K562 (cell line): ENCODE measurements around the gene ZAP70. TPM values are rescaled to one million over a fixed set of nuclear protein-coding genes. Genes with fewer than 3 reads are reported as not detected.

Experiments used
- ATAC-seq: fragments of 200-7000 bp; cut with Tn5 transposase; 3 replicates; pipeline ENCODE4 v1.9.1; 2020; ENCODE audit warnings: moderate library complexity
- BruUV-seq: library from RNA; stranded (reverse); fragments of 400-500 nt; replicated peaks from 2 replicates; lab custom pipeline; 2021; lab: Mats Ljungman, UMichigan
- CTCF ChIA-PET: fragments of 300-600 bp; formaldehyde crosslinking; extraction: SDS; loops from one replicate; lab custom pipeline; 2021; ENCODE audit warnings: low intra/inter-chr PET ratio; lab: Yijun Ruan, JAX
- POLR2A ChIA-PET: fragments of 300-600, 350-650 bp; sonication (Branson Sonifier 250); formaldehyde crosslinking; extraction: SDS; loops from one replicate; lab custom pipeline; 2021; ENCODE audit warnings: antibody characterized with exemption, inconsistent platforms; lab: Yijun Ruan, JAX
- DNase-seq, 4 experiments: peaks; one replicate each; pipeline versions ENCODE4 v3.0.0 to v3.0.0-alpha.2; 2011 to 2018; ENCODE audit warnings: low spot score in 3 of 4, mixed read lengths in 3 of 4; ENCODE audit errors: extremely low read depth in 1 of 4
- FAIRE-seq: peaks from 2 replicates; lab custom pipeline; 2011; peaks lifted over from hg19 to GRCh38; lab: Jason Lieb, UNC
- H2AFZ ChIP-seq: 2 replicates; pipeline ENCODE4 v1.6.0; 2011; ENCODE audit warnings: low read depth, low read length, control low read depth, inconsistent platforms
- H3K27ac ChIP-seq: fragments of 200-600 bp; 3 replicates; pipeline ENCODE4 v1.8.0; 2011; ENCODE audit warnings: low read depth, mild to moderate bottlenecking, control low read depth, inconsistent platforms, low read length, moderate library complexity, mixed read lengths; ENCODE audit errors: extremely low read depth
- H3K27me3 ChIP-seq, 2 experiments: fragments of 300-600 bp in 1 of 2; 2 replicates in 1 of 2; 3 replicates in 1 of 2; pipeline versions ENCODE4 v1.6.0 to v1.8.0; 2011; ENCODE audit warnings: inconsistent platforms in 2 of 2, low read length in 2 of 2, mild to moderate bottlenecking in 1 of 2, mixed read lengths in 1 of 2, moderate library complexity in 1 of 2; ENCODE audit not compliant: control insufficient read depth in 2 of 2, insufficient read depth in 2 of 2
- H3K36me3 ChIP-seq: fragments of 300-600 bp; 3 replicates; pipeline ENCODE4 v1.8.0; 2011; ENCODE audit warnings: mild to moderate bottlenecking, low read length, inconsistent platforms; ENCODE audit not compliant: control insufficient read depth, insufficient read depth
- H3K4me1 ChIP-seq, 2 experiments: fragments of 200-600 bp in 1 of 2; replicated peaks in 1 of 2; 2 replicates in 1 of 2; 3 replicates in 1 of 2; pipeline versions ENCODE4 v1.5.1 to v1.8.0; 2011; ENCODE audit warnings: inconsistent platforms in 2 of 2, low read length in 2 of 2, mild to moderate bottlenecking in 1 of 2, mixed read lengths in 1 of 2, moderate library complexity in 1 of 2; ENCODE audit not compliant: control insufficient read depth in 2 of 2, insufficient read depth in 2 of 2
- H3K4me2 ChIP-seq: 2 replicates; pipeline ENCODE4 v1.6.1; 2011; ENCODE audit warnings: low read length, control low read depth, inconsistent platforms, mixed read lengths; ENCODE audit not compliant: insufficient read depth
- H3K4me3 ChIP-seq: fragments of 200-600 bp; sonication (generic), shearing (Covaris generic); 2 replicates; pipeline ENCODE4 v1.5.1; 2016; ENCODE audit warnings: control low read depth, inconsistent platforms
- H3K79me2 ChIP-seq: fragments of 200-600 bp; 3 replicates; pipeline ENCODE4 v1.8.0; 2011; ENCODE audit warnings: low read length, inconsistent platforms; ENCODE audit not compliant: control insufficient read depth, insufficient read depth
- H3K9ac ChIP-seq, 2 experiments: 2 replicates each; pipeline versions ENCODE4 v1.6.0 to v1.6.1; 2011; ENCODE audit warnings: low read depth in 2 of 2, low read length in 2 of 2, control low read depth in 1 of 2, inconsistent platforms in 1 of 2, mild to moderate bottlenecking in 1 of 2, mixed read lengths in 1 of 2; ENCODE audit not compliant: insufficient read depth in 1 of 2
- H3K9me1 ChIP-seq: one replicate; pipeline ENCODE4 v1.6.0; 2011; ENCODE audit warnings: inconsistent platforms, mild to moderate bottlenecking, low read length, moderate library complexity; ENCODE audit not compliant: control insufficient read depth, insufficient read depth
- H3K9me3 ChIP-seq: replicated peaks from 2 replicates; pipeline ENCODE4 v1.5.1; 2011; ENCODE audit warnings: low read depth, low read length, inconsistent platforms; ENCODE audit not compliant: control insufficient read depth, insufficient read depth
- H4K20me1 ChIP-seq: replicated peaks from 2 replicates; pipeline ENCODE4 v1.6.1; 2011; ENCODE audit warnings: low read length, inconsistent platforms, mixed read lengths; ENCODE audit not compliant: control insufficient read depth, insufficient read depth
- ARHGAP35 ChIP-seq: fragments of 450-650 bp; IDR thresholded peaks from 2 replicates; pipeline ENCODE4 v1.6.1; 2018; ENCODE audit not compliant: partially characterized antibody
- ATF2 ChIP-seq: sonication (generic); formaldehyde crosslinking; IDR thresholded peaks from 2 replicates; pipeline ENCODE4 v1.8.1; 2022; ENCODE audit warnings: missing genetic modification reagents
- HDGF ChIP-seq: fragments of 450-650 bp; IDR thresholded peaks from 2 replicates; pipeline ENCODE4 v1.6.1; 2016
- MLLT1 ChIP-seq, 2 experiments: fragments of 450-650 bp; IDR thresholded peaks; 2 replicates each; pipeline ENCODE4 v1.6.1; 2016
- MTA1 ChIP-seq: fragments of 450-650 bp; IDR thresholded peaks from 2 replicates; pipeline ENCODE4 v1.6.1; 2017; ENCODE audit warnings: borderline replicate concordance
- NCOR1 ChIP-seq: fragments of 450-650 bp; IDR thresholded peaks from 2 replicates; pipeline ENCODE4 v1.6.1; 2016; ENCODE audit warnings: mild to moderate bottlenecking, moderate library complexity
- POLR2B ChIP-seq: fragments of 450-650 bp; IDR thresholded peaks from 2 replicates; pipeline ENCODE4 v1.6.1; 2018; ENCODE audit warnings: low read depth; ENCODE audit not compliant: partially characterized antibody
- SIN3A ChIP-seq, 2 experiments: fragments of 150-350 bp in 1 of 2; IDR thresholded peaks; 2 replicates each; pipeline ENCODE4 v1.6.1; 2011 to 2016; ENCODE audit warnings: borderline replicate concordance in 2 of 2, low read depth in 2 of 2, low read length in 2 of 2, mild to moderate bottlenecking in 2 of 2, moderate library complexity in 2 of 2; ENCODE audit not compliant: control insufficient read depth in 1 of 2
- WGBS: fragments of 100-300 bp; shearing (Covaris generic); methylation state at CpG from one replicate; pipeline ENCODE4 v1.1.6; 2016; ENCODE audit warnings: low coverage, mixed read lengths; ENCODE audit not compliant: insufficient coverage; ENCODE audit errors: missing lambda C conversion rate; 5-methylcytosine and 5-hydroxymethylcytosine counted together
- in situ Hi-C: fragments of 300-500 bp; cut with MboI; formaldehyde crosslinking; loops from 4 replicates; pipeline ENCODE4 v1.15.0; 2018; ENCODE audit warnings: inconsistent platforms, mixed read lengths
- intact Hi-C: fragments of 100-400 bp; cut with micrococcal nuclease; formaldehyde crosslinking; loops from 2 replicates; pipeline ENCODE4 v1.14.2; 2022
- polyA plus RNA-seq, 8 experiments: library from polyadenylated mRNA; depleted of rRNA in 4 of 8; stranded (reverse) in 5 of 8; unstranded in 3 of 8; fragments of >200 nt; fragmentation: Nextera tagmentation in 2 of 8; fragmentation: Illumina TruSeq in 1 of 8; extraction: Ambion mirVana in 2 of 8; extraction: Trizol in 1 of 8; gene quantifications; 2 replicates each; pipeline versions ENCODE4 v1.2.1 to v1.2.3, GENCODE V29; 2011 to 2014; ENCODE audit warnings: inconsistent platforms in 1 of 8, missing spikeins in 1 of 8
- total RNA-seq, 7 experiments: library from RNA; depleted of rRNA in 6 of 7; stranded (reverse); fragments of >200 nt in 6 of 7; fragmentation: Illumina TruSeq in 2 of 7; extraction: Trizol in 2 of 7; gene quantifications; 2 replicates each; pipeline versions ENCODE4 v1.2.1 to v1.2.3, GENCODE V29; 2011 to 2021; ENCODE audit warnings: low replicate concordance in 1 of 7
- TF ChIP-seq, protein P1 (sequence below): fragments of 450-650 bp; formaldehyde crosslinking; IDR thresholded peaks from 2 replicates; pipeline ENCODE4 v1.4.0; 2022; ENCODE audit warnings: missing genetic modification characterization
- TF ChIP-seq, protein P2 (sequence below): sonication (generic); formaldehyde crosslinking; IDR thresholded peaks from 2 replicates; pipeline ENCODE4 v1.8.0; 2022; ENCODE audit warnings: missing genetic modification reagents, mild to moderate bottlenecking, borderline replicate concordance

Gene ZAP70
- total and polyA plus RNA-seq, 9 of the 15 experiments (the other 6 are each of a cell fraction or from before 2014, with no cell fraction given), result 0.06 to 0.80 (median 0.21) TPM; not detected in 1

- TF ChIP-seq, protein P1, sequence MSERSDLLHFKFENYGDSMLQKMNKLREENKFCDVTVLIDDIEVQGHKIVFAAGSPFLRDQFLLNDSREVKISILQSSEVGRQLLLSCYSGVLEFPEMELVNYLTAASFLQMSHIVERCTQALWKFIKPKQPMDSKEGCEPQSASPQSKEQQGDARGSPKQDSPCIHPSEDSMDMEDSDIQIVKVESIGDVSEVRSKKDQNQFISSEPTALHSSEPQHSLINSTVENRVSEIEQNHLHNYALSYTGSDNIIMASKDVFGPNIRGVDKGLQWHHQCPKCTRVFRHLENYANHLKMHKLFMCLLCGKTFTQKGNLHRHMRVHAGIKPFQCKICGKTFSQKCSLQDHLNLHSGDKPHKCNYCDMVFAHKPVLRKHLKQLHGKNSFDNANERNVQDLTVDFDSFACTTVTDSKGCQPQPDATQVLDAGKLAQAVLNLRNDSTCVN (CRISPR knock-in tag), result no peak
- no peak for TF ChIP-seq NCOR1
- TF ChIP-seq, all 486 proteins: peak for 0
These were observed 11.4 kb upstream of the ZAP70 start (continued) for GRCh38 chr2:97701851-97702465.

DNA sequence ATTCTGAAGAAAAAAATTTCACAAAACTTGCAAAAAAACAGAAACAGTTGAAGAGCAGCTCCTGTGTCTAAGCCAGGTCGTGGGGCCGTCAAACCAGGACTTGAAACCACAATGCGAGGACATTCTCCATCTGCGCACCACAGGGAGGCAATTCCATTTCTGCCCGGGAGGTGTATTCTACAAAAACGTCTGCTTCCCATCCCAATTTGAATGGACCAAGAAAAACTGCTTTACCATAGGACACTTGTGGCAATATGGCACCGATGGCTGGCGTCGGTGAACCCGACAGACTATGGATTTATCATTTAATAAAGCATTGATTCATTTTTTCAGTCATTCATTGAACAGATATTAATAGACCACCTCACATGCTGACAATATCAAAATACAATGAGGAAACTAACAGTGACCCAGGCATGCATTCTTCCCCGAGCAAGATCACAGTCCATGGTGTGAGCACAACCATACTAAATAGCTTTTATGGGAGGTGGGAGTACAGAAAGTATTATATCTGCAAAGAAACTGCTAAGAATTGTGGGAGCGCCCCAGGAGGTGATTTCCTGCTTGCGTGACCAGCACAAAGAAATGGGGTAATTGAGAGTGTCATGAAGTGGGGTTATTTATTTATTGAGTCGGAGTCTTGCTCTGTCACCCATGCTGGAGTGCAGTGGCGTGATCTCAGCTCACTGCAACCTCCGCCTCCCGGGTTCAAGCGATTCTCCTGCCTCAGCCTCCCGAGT lies 10.5 kb upstream of the ZAP70 start:
- ATAC-seq, result no peak
- POLR2A ChIA-PET, result no interaction called here
- TF ChIP-seq POLR2B (no peak), HDGF (no peak), ATF2 (CRISPR knock-in tag) (no peak), ARHGAP35 (no peak), MLLT1 (IDR thresholded peaks at IDR 0.05) (no peak), MTA1 (no peak), SIN3A (IDR thresholded peaks at IDR 0.05; ENCODE audit: borderline replicate concordance in 2 of 2, control insufficient read depth in 1 of 2, low read depth in 2 of 2, low read length in 2 of 2) (no peak)
- TF ChIP-seq, protein P2, sequence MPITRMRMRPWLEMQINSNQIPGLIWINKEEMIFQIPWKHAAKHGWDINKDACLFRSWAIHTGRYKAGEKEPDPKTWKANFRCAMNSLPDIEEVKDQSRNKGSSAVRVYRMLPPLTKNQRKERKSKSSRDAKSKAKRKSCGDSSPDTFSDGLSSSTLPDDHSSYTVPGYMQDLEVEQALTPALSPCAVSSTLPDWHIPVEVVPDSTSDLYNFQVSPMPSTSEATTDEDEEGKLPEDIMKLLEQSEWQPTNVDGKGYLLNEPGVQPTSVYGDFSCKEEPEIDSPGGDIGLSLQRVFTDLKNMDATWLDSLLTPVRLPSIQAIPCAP (CRISPR knock-in tag), result no peak

More for the DNA sequence above, 10.5 kb upstream of the ZAP70 start:
- Histone ChIP-seq H2AFZ (no peak overlapping the region; the same call in 1 of the 2 replicates), H3K79me2 (no peaks in the 10 kb centered on the region), H3K9ac (no peak overlapping the region), H3K4me2 (no peak overlapping the region), H3K27me3 (no peaks in the 10 kb centered on the region), H3K36me3 (no peaks in the 10 kb centered on the region), H3K9me3 (no peaks in the 10 kb centered on the region), H3K4me1 (peaks cover 2 to 6% of the 10 kb centered on the region in 2 experiments; a peak in 3 of 5 replicates), H3K4me3 (no peak overlapping the region), H3K9me1 (no peaks in the 10 kb centered on the region), H3K27ac (no peak overlapping the region), H4K20me1 (no peaks in the 10 kb centered on the region)
- no peak for DNase-seq
- 35% methylated on average over 17 of the region's 19 CpGs for WGBS
- no TSS peak for BruUV-seq
- FAIRE-seq, result no peak
- intact Hi-C loops (loop anchor here (10.0 kb wide), 1 partner anchor 682 kb away; no protein-coding TSS in a partner anchor), in situ Hi-C loops (loop anchor here (5.0 kb wide), 1 partner anchor 106 kb away; no protein-coding TSS in a partner anchor)
- CTCF ChIA-PET, result no interaction called here
